ENCODE results near the gene ETV4.
A peak's percentile ranks its signal among the peaks of the same experiment; 100 is the strongest.
"Not testable (repeated sequence)": the region's sequence is repeated elsewhere in the genome, so short reads cannot be mapped to it uniquely, and the experiment has no call there.

ETV4 gene

DNA sequence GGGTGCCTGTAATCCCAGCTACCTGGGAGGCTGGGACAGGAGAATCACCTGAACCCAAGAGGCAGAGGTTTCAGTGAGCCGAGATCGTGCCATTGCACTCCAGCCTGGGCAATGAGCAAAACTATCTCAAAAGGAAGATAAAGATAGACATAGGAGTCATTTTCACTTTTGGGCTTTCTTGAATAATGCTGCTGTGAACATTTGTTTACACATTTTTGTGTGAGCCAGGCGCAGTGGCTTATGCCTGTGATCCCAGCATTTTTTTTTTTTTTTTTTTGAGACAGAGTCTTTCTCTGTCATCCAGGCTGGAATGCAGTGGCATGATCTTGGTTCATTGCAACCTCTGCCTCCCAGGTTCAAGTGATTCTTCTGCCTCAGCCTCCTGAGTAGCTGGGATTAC lies 34.9 kb downstream of the ETV4 start:
- H3K4me3 ChIP-seq (ENCODE audit: low read length) = not testable (repeated sequence)
- peaks cover 15% of the 10 kb centered on the region; the same call in 1 of the 2 replicates for H3K36me3 ChIP-seq (ENCODE audit: control insufficient read depth, insufficient read depth, low read length)

DNA sequence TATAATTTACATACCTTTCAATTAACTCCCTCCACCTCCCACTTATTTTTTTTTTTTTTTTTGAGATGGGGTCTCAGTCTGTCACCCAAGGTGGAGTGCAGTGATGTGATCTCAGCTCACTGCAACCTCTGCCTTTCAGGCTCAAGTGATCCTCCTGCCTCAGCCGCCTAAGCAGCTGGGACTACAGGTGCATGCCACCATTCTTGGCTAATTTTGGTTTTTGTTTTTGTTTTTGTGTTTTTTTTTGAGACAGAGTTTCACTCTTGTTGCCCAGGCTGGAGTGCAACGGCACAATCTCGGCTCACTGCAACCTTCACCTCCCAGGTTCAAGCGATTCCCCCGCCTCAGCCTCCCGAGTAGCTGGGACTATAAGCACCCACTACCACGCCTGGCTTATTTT lies 36.7 kb downstream of the ETV4 start:
- DNase-seq (ENCODE audit: low read depth, low spot score); H3K4me3 ChIP-seq (ENCODE audit: low read length); H3K27me3 ChIP-seq (ENCODE audit: control insufficient read depth, insufficient read depth, low read length); H3K9me3 ChIP-seq (ENCODE audit: control insufficient read depth, insufficient read depth, low read length); H3K27ac ChIP-seq (ENCODE audit: low read length); H3K4me1 ChIP-seq (ENCODE audit: control insufficient read depth, insufficient read depth, low read length): not testable (repeated sequence)
- no CpG with 5 or more reads among the region's 7 CpGs for WGBS (ENCODE audit: insufficient coverage, insufficient read length)
- H3K36me3 ChIP-seq (ENCODE audit: control insufficient read depth, insufficient read depth, low read length) = peaks cover 18% of the 10 kb centered on the region; the same call in 1 of the 2 replicates

More for the DNA sequence above, 34.9 kb downstream of the ETV4 start:
- H3K27me3 ChIP-seq (ENCODE audit: control insufficient read depth, insufficient read depth, low read length); H3K27ac ChIP-seq (ENCODE audit: low read length); H3K9me3 ChIP-seq (ENCODE audit: control insufficient read depth, insufficient read depth, low read length); DNase-seq (ENCODE audit: low read depth, low spot score); H3K4me1 ChIP-seq (ENCODE audit: control insufficient read depth, insufficient read depth, low read length): not testable (repeated sequence)
- WGBS (ENCODE audit: insufficient coverage, insufficient read length) = no CpG with 5 or more reads among the region's 3 CpGs

DNA sequence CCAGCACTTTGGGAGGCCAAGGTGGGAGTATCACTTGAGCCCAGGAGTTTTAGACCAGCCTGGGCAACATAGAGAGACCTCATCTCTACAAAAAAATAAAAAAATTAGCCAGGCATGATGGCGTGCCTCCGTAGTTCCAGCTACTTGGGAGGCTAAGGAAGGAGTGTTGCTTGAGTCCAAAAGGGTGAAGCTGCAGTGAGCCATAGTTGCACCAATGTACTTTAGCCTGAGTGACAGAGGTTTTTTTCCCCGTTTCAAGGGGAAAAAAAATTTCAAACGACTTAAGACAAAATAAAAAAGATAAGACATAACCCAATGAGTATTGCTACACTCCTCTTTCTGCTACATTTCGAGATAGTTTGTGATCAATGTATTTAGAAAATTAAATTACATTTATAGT lies 55.5 kb downstream of the ETV4 start:
- WGBS (ENCODE audit: insufficient coverage, insufficient read length) = no CpG with 5 or more reads among the region's 5 CpGs
- peaks cover 20% of the 10 kb centered on the region for H3K36me3 ChIP-seq (ENCODE audit: control insufficient read depth, insufficient read depth, low read length)
- no peak overlapping the region for H3K4me3 ChIP-seq (ENCODE audit: low read length)
- DNase-seq (ENCODE audit: low read depth, low spot score) = no peak
- H3K27me3 ChIP-seq (ENCODE audit: control insufficient read depth, insufficient read depth, low read length) = no peaks in the 10 kb centered on the region
- no peaks in the 10 kb centered on the region for H3K4me1 ChIP-seq (ENCODE audit: control insufficient read depth, insufficient read depth, low read length)
- H3K27ac ChIP-seq (ENCODE audit: low read length) = no peak overlapping the region
- no peaks in the 10 kb centered on the region for H3K9me3 ChIP-seq (ENCODE audit: control insufficient read depth, insufficient read depth, low read length)

DNA sequence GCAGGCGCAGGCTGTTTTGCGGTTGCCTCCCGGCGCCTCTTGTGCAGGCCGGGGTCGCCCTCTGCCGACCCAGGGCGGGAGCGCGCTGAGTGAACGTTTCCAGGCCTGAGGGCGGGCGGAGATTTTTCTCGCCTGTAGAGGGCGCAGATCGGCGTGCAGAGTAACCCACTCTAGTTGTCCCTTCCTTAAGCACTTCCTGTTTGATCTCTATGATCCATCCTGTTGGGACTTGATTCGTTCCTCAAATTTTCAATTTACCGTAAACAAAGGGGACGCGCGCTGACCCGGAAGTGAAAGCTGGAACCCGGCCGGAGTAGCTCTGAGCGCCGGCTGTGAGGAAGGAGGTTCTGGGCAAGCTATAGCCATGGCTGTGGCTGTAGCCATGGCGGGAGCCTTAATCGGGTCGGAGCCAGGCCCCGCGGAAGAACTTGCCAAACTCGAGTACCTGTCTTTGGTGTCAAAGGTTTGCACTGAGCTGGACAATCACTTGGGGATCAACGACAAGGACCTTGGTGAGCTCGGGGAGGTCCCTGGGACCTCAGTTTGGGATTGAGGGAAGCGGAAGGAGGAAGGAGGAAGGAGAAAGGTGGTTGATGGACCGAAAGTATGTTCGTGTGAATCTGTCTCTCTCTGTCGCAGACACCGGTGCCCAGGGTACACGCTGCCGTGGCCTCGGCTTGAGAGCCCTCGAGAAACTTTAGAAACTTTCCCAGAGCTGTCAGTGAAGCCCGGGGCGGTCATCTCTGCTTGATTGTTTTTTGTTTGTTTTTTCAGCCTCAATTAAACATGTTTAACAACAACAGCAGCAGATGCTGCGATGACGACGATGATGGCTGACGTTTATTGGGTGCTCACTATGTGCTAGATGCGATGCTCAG lies 62.2 kb downstream of the ETV4 start, which contains the start of gene DHX8:
Gene DHX8, plus strand, starts transcription at position 302 of the 878 bp plus-strand sequence. Its CDS starts 63 bp downstream, at position 365.
- H3K27me3 ChIP-seq (ENCODE audit: control insufficient read depth, insufficient read depth, low read length) = no peaks in the 10 kb centered on the region
- WGBS (ENCODE audit: insufficient coverage, insufficient read length) = no CpG with 5 or more reads among the region's 51 CpGs
- no peaks in the 10 kb centered on the region for H3K4me1 ChIP-seq (ENCODE audit: control insufficient read depth, insufficient read depth, low read length)

DNA sequence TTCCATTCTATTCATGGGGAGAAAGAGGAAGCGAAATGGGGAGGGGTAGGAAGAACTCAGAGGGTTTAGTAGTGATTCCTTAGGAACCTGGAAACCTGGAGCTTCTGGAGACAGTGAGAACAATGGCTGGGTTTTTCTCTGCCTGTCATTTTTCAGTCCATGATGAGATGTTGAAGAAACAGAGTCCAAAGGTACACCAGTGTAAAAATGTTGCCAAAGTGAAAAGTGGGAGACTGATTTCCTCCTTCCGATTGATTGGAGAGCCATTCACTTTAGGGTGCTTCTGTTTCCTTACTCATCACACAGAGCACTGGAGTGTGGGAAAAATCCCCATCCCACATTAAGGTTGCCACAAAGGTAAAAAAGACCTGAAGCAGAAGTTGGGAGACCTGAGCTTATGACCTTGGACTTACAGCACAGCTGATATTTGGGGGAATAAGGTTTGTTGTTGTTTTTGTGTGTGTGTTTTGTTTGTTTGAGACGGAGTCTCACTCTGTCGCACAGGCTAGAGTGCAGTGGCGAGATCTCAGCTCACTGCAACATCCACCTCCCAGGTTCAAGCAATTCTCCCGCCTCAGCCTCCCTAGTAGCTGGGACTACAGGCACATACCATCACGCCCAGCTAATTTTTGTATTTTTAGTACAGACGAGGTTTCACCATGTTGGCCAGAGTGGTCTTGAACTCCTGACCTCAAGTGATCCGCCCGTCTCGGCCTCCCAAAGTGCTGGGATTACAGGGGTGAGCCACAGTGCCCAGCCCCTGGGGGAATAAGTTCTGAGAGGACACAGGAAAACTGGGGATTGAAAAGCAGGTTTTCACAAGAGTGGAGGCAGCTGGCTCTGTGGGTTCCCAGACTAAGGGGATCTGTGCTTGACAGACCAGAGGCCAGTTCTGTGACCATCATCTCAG lies 63.8 kb downstream of the ETV4 start:
- WGBS (ENCODE audit: insufficient coverage, insufficient read length) = no CpG with 5 or more reads among the region's 11 CpGs
- DNase-seq (ENCODE audit: low read depth, low spot score) = no peak
- no peaks in the 10 kb centered on the region for H3K27me3 ChIP-seq (ENCODE audit: control insufficient read depth, insufficient read depth, low read length)
- H3K9me3 ChIP-seq (ENCODE audit: control insufficient read depth, insufficient read depth, low read length) = no peaks in the 10 kb centered on the region
- H3K27ac ChIP-seq (ENCODE audit: low read length) = no peak overlapping the region
- no peak overlapping the region for H3K4me3 ChIP-seq (ENCODE audit: low read length)
- H3K4me1 ChIP-seq (ENCODE audit: control insufficient read depth, insufficient read depth, low read length) = no peaks in the 10 kb centered on the region
- H3K36me3 ChIP-seq (ENCODE audit: control insufficient read depth, insufficient read depth, low read length) = no peaks in the 10 kb centered on the region

More for the DNA sequence above, 62.2 kb downstream of the ETV4 start, which contains the start of gene DHX8:
- Histone ChIP-seq H3K9me3 (ENCODE audit: control insufficient read depth, insufficient read depth, low read length) (no peaks in the 10 kb centered on the region), H3K36me3 (ENCODE audit: control insufficient read depth, insufficient read depth, low read length) (no peaks in the 10 kb centered on the region), H3K4me3 (ENCODE audit: low read length) (peak within 1 kb of the TSS; percentile 83; the same call in 1 of the 2 replicates), H3K27ac (ENCODE audit: low read length) (no peak within 1 kb of the TSS)
- peak; percentile 88 for DNase-seq (ENCODE audit: low read depth, low spot score)

DNA sequence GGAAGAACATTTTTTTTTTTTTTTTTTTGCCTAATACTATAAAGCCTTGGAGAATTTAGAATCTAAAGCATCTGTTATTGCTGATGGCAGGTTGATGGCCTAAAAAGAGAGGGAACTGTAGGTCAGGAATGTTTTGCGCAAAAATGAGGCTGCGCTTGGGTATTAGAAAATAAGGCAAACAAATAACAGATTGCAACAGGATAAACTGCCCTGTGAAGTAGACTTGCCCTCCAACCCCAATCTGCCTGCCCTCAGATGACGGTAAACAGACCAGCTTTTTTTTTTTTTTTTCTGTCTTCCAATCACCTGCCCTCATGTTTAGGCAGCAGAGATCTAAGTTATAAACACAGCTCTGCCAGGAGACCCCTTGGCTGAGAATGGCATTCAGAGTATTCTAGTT lies 66.2 kb downstream of the ETV4 start:
- WGBS (ENCODE audit: insufficient coverage, insufficient read length) = no CpG with 5 or more reads among the region's 3 CpGs
- no peaks in the 10 kb centered on the region for H3K9me3 ChIP-seq (ENCODE audit: control insufficient read depth, insufficient read depth, low read length)
- DNase-seq (ENCODE audit: low read depth, low spot score) = no peak
- H3K27ac ChIP-seq (ENCODE audit: low read length) = no peak overlapping the region
- no peak overlapping the region for H3K4me3 ChIP-seq (ENCODE audit: low read length)
- no peaks in the 10 kb centered on the region for H3K4me1 ChIP-seq (ENCODE audit: control insufficient read depth, insufficient read depth, low read length)
- H3K27me3 ChIP-seq (ENCODE audit: control insufficient read depth, insufficient read depth, low read length) = no peaks in the 10 kb centered on the region
- H3K36me3 ChIP-seq (ENCODE audit: control insufficient read depth, insufficient read depth, low read length) = no peaks in the 10 kb centered on the region
